ENCODE measurements around the gene ST3GAL5.
"Not testable (repeated sequence)": the region's sequence is repeated elsewhere in the genome, so short reads cannot be mapped to it uniquely, and the experiment has no call there.

The ST3GAL5 gene

DNA sequence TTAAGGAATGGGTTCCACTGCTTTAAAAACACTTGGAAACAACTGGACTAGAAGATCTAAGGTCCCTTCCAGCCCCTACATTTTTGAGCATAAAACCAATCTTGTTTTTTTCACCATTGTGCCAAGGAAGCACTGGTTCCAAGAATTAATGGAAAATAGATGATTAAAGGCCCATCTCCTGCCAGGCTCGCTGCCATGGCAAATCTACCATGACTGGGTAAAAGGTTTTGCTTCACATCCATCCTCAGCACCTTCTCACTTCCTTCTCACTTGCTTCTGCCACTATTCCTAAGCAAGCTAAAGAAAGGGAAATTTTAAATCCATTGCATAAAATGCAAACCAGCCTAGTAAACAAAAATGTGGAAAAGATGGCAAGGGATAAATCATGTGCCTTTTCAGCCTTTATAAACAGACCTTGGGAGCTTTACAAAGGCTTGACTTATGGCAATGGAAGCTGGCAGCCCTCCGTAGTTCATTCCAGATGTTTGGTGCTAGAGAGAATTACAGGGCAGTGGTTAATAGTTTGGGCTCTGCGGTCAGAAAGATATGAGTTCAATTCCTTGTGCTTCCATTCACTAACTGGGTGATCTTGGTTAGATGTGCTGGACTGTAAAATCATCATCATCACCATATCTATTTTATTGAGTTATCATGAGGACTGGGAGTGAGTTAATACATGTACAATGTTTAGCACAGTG lies 27.0 kb upstream of the ST3GAL5 start:
- DNase-seq, result no peak

DNA sequence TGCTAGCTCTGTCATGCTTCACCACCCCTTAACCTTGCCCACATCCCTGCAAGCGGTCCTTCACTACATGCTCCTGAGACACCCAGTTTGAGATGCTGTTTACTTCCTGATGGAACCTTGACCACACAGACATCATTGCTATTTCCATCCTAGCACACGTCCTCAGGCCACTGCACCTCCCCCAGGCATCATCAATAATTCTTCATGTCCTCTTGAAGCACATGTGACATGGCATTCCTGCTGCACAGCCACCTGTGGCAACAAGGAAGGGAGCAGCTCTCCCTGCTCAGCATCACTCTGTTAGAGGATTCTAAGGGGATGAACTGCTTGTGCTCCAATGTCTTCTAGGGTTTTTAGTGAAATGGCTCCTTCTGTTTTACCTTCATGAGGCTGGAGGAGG lies 26.1 kb upstream of the ST3GAL5 start:
- no peak for DNase-seq

DNA sequence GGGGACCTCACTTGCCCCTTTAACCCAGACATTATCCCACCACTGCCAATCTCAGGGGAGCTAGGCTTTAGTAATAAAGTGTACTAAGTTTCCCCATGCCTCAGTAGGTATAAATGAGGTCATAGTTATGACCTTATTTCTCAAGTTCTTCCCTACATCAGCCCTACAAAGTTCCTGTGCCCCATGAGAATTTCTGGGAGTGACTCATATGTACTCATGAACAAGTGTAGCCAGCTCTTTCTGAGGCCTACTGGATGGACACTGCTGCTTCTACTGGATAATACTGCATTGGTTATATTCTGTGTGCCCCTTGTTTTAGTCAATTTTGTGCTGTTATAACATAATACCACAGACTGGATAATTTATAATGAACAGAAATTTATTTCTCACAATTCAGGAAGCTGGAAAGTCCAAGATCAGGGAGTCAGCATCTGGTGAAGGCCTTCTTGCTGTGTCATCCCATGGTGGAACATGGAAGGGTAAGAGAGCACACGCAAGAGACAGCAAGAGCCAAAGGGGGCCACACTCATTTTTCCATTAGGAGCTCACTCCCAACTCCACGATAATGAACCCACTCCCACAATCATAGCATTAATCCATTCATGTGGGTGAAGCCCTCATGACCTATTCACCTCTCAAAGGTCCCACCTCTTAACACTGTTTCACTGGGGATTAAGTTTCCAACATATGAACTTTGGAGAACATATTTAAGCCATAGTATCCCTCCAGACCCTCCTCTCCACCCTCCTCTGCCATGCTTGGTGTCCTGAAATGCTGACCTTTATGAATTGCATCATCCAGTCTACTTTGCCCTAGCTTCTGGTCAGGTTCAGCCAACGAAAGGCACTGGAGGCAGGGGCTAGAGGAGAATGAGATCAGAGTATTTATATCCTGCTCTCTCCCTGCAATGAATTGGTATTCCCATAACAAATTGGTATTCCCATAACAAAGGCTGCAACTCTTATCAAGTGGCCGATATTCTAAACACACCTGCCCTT lies 25.4 kb upstream of the ST3GAL5 start:
- no peak for DNase-seq

DNA sequence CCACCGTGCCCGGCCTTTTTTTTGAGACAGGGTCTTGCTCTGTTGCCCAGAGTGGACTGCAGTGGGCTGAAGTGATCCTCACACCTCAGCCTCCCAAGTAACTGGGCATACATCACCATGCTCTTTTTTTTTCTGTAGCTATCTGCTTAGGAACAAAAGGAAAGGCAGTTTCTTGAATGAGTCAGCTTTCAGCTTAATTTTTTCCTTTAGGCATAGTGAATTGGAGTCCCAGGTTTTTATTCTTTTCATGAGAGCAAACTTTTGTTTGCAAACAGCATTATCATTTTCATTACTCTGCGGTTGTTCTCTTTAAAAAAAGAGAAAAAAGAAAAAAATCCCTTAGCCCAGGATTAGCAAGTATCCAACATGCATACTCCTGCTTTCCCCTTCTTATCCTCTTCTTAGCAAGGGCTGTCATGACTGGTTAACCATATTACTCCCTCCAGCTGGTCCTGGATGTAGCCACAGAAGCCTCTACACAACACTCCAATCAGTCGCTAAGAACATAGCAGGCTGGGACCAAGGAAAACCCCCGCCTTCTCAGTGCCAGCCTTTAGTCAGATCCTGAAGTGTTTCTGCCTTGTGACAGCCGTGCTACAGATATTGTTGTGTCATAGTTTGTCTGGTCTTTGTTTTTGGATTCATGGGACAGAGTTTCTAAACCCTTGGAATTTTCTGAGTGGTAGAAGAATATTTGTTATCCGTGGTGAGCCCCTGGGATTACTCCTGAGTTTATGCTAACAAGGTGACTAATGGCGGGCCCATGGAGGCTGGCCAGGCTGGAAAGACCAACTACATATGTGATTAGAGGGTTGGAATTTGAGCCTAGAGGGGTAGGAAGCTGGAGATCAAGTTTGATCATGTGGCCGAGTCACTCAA lies 23.3 kb upstream of the ST3GAL5 start:
- no peak for DNase-seq

DNA sequence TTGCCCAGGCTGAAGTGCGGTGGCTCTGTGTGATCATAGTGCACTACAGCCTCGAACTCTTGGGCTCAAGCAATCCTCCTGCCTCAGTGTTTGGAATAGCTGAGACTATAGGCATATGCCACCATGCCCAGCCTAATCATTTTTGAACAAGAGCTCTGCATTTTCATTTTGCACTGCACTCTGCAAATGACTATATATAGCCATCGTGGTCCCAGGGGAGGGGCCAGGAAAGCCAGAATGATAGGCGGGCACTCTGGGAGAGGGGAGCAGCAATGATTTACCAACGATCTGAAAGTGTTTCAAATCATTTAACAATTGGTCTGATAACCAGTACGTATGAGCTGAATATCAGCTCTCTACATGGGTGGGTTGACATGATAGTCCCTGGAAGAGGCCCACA lies 22.3 kb upstream of the ST3GAL5 start:
- no peak for DNase-seq

DNA sequence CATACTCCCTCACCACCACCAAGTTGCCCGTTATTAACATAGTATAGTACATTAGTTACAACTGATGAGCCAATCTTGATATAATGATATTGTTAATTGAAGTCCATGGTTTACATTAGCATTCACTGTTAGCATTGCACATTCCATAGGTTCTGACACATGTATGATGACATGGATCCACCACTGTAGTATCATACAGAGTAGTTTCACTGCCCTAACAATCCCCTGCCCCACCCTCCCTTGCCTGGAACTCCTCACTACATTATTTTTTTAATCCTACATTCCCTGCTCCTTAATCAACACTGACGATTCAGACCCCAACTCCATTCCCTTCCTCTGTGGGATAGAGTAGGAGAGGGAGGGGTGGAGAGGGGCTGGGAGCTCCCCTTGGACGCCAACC lies 20.2 kb upstream of the ST3GAL5 start:
- no peak for DNase-seq

DNA sequence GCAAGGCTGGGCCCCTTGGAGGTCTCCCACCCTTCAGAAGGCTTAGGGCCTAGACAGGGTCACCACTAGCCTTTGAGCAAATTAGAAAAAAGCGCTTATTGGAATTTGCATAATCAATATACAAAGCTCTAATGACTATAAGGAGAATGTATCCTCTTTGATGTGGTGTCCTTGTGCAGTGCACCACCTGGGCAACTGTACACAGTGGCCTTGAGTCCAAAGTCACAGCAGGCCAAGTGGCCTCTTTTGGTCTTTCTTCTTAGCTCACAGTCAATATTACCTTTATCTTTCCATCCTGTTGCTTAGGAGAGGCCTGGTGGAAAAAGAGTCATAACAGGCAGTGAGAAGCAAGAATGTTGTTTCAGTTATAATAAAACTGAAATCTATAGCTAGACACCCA lies 19.7 kb upstream of the ST3GAL5 start:
- no peak for DNase-seq

DNA sequence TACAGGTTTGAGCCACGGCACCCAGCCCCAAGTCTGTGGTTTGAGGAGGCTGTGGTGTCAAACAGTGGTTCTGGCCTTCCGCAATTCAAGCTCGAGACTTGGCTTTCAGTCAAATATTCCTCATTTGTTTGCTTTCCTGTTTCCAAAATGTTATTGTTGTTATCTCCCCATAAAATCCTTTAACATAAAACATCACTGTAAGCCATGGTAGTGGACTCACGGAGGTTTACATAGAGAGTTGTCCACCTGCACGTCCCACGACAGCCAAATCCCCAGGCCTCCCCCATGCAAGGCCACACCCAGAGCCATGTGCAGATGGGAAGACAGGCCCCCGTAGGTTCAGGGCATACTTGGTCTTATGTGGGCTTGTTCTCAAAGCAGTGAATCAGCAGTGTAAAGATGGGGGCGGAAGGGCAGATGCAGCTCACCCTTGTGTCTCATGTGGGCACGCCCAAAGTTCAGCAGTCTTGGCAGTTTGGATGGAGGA lies 18.9 kb upstream of the ST3GAL5 start:
- DNase-seq, result no peak

DNA sequence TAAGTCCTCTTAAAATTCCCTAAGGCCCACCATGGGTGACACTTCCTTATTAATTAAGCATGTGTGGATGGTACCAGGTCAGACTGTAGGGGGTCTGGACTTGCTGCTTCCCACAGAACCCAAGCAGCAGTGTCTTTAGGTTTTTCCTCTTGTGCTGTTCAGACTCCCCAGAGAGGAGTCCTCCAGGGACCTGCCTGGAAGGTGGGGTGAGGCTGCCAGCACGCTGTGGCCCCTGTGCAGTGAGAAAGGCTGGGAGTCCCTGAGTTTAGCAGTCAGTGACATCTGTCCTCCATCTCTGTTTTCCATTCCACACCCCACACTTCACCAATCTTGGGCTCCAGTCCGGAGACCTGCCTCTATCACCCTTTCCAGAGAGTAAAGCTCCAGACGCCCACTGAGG lies 18.0 kb upstream of the ST3GAL5 start:
- DNase-seq, result no peak

DNA sequence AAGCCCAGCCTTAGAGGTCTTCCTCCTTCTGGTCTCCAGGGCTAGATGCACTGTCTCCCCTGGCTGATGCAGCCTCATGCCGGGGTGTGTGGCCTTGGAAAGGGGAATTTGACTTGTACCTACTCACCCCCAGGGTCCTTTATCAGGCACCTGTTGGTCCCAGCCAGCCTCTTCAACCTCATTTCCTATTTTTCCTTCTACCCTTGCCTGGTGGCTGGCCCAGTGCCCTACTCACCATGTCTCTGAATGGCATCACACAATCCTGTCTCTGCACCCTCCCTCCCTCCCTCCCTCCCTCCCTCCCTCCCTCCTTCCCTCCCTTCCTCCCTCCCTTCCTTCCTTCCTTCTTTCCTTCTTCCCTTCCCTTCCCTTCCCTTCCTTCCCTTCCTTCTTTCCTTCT lies 17.1 kb upstream of the ST3GAL5 start:
- no peak for DNase-seq

DNA sequence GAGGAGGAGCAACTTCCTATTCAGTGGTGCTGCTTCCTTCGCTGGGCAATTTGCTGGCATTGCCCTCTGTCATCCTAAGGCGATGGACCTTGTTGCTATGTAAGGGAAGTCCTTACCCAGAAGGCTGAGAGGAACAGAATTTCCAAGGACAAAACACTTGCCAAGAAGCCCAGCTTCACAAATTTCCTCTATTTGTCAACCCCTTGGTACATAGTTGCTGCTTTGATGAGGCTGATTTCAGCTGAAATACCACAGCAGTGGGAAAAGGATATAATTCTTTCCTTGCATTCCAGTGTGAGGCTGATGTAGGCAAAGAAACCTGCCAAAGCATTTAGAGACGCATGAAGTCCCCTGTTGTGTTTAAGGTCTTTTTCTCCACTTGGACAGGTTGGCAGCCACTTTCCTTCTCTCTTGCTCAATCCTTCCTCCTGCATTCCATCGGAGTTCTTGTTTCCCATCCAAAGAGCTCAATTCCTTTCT lies 16.4 kb upstream of the ST3GAL5 start:
- DNase-seq, result no peak

DNA sequence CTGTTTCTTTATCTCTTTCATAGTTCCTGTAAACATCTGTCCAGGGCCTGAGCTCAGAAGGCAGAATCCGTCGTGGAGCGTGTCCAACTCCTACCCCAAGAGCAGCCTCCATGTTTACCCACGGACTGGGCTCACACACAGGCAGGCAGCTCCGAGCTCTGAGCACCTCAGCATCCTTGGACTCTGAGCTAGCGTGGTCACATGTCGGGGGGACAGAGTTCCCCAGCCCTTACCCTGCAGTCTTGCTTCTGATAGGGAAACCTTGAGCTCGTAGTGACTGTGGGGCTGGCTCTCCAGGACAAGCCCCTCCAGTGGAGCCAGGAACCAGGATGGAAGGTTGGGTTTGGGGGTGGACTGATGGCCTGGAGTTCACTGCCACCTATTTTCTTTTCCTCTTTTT lies 15.1 kb upstream of the ST3GAL5 start:
- DNase-seq, result no peak

DNA sequence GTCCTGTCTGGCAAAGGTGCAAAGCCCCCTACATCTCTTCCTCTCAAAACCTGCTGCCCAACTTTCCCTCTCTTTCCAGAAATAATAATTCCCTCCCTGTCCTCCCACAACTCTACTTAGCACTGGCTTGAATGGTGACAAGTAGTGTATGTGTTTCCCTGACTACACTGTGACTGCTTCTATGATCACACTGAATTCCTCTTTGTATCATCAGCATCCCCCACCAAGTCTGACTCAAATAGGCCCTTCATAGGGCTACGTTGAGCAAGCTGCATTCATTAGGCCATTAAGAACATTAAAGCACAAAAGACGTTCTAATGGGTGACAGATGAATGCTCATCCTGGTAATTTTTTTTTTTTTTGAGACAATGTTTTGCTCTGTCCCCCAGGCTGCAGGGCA lies 13.7 kb upstream of the ST3GAL5 start:
- DNase-seq, result no peak

DNA sequence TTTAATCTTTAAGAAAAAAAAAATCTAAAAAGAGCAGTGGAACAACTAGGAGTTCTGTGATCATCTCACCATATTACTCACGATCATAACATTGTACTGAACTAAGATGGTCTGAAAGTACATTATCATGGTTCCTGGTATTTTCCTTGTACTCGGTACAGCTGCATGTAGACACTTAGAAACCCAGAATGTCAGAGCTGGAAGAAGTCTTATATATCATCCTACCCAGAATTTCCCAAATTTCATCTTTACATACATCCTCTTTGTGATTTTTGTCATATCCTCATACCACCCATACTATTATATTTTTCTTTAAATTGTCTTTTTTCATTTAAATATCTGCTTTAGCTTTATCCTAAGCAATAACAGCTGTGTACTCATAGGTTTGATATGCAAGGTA lies 12.4 kb upstream of the ST3GAL5 start:
- DNase-seq, result no peak

DNA sequence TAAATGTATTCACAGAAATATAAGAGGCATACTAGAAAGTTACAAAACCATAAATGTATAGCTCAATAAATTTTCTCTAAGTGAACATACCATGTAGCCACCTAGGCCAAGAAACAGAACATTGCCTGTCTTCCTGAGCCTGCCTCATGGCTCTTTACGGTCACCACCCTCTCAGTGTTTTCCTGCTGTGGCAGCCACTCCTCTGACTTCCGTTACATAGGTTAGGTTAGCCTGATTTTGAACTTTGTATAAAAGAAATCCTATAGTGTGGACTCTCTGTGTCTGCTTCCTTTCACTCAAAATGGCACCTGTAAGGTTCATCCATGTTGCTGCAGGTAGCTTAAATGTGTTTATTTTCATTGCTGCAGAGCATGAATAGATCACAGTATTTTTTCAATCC lies 11.6 kb upstream of the ST3GAL5 start:
- peak; percentile 23 for DNase-seq

DNA sequence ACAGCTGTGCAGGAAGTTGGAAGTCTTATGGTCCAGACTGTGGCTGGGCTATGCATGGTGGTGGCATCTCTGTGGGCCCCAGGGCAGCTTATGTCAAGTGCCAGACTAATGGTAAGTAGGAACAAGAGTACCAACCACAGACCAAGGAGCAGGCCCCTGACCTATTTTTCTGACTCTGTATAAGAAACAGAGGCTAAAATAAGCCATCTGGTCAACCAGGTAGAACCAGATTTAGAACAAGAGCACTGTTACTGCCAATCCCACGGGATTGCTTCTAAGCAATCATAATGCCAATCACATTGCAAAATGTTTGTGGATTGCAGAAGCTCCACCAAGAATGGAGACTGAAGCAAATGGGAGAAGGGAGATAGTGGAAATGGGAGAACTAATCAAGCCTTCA lies 11.1 kb upstream of the ST3GAL5 start:
- DNase-seq, result no peak

DNA sequence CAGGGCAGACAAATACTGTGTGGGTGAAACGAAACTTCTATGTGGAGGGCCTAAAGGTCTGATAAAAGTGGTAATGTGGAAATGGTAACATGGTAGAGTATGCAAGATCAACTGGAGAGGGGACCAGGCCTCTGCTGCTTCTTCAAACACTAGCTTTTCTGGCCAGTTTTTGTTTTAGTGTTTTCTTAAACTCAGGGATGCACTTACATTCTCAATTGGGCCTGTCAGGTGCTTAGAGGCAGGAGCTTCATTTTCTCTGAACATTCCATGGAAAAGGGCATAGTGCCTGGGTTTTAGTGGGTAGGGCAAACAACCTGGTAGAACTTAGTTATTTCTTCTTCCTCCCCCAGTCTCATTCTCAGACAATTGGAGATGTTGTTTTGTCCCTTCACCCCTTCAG lies 10.5 kb upstream of the ST3GAL5 start:
- DNase-seq, result no peak

DNA sequence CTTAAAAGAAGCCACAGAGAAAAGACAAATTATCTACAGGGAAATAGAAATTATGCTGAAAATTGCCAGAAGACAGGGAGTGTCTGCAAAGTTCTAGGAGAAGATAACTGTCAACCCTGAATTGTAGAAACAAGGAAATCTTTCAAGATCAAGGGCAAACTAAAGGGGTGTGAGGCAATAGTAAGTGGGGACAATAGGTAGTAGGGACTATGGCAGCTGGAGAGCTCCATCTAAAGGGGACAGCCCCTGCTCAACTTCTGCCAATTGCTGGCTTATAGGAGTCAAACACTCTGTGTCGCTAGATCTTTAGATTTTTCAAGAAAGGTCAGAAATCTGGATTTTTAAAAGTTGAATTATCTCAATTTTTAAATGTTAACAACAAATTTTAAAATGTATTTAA lies 10.1 kb upstream of the ST3GAL5 start:
- DNase-seq, result no peak

DNA sequence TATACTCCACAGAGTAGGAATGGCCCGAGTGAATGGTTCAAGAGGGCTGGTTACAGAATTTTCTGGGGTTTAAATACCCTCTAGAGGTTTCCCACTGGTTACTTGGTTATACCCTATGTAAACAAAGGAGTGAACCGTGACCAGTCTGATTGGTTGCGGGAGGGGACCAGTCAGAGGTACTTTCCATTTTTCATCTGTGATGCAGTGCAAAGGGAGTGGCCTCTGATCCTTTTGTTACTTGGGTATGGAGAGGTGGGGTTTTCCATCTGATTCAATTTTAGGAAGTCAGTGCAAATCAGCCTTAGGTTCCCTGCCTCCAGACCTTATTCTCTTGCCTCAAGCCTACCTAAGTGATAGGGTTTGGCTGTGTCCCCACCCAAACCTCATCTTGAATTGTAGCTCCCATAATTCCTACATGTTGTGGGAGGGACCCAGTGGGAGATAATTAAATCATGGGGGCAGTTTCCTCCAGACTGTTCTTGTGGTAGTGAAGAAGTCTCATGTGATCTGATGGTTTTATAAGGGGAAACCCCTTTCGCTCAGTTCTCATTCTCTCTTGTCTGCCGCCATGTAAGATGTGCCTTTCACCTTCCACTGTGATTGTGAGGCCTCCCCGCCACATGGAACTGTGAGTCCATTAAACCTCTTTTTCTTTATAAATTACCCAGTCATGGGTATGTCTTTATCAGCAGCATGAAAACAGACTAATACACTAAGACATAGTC lies 5.9 kb upstream of the ST3GAL5 start:
- DNase-seq, result not testable (repeated sequence)

DNA sequence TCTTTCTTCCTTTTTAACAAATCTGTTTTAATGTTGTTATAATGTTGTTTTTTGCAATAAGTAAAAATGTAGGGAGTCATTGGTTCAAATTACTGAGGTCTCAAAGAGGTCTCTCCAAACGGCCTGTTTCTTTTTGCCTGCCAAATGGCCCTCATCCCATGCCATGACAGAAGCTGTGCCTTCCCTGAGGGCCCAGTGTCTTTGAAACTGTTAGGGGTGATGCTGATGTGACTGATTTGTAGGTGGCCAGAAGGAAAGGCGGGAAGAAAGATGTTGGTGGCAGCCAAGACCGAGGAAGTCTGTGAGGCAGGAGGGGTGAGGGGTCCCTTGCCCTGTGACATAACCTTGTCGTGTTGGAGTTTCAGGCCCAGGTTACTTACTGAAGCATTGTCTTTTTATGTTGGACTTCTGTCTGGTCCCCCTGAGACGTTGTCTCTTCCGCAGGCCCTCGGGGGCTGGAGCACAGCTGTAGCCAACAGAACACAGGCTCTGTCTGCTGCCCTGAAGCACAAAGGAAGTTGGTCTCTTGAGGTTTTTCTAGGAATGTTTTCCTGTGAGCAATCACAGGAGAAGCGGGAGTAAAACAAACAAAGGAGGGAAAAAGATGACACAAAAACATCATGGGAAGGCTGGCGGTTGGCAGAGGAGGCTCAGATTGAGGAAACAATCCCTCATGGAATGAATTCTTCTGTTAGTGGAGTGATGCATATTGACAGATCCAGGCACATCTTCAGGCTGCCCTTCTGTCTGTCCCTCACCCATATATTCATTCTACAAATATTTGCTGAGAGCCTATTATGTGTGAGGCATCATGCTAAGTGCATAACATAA lies 4.9 kb upstream of the ST3GAL5 start:
- DNase-seq, result no peak

DNA sequence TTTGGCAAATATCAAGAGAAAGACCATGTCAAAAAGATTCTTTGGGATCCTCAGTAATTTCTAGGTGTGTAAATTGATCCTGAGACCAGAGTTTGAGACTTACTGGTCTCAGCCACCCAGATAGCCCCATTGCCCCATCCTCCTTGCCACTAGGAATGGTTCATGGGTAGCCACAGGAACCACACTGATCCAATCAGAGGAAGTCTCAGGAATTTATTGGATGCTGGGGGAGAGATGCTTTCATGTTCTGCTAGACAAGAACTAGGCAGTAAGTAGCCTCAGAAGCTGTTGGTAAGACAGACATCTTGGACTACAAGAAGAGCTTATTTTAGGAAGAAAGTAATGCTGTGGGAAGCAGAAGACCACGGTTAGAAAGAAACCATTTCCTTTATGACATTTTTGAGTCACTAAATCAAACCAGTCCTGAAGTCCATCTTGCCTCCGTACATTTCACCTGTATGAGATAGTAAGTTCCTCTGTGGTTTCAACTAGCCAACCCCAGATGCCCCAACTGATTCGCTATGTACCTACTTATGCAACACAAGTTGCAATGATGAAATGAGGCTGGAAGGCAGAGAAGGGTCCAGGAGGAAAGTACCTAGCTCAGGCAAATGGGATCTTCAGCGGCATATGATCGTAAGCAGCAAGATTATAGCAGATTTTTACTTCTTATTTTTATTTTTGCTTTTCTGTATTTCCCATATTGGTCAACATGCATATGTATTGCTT lies 3.6 kb upstream of the ST3GAL5 start:
- no peak for DNase-seq
